Endodermal cell (in vitro differentiated cells): Measurements from ENCODE around the gene ZC3H8. TPM values are rescaled to one million over a fixed set of nuclear protein-coding genes. Genes with fewer than 3 reads are reported as not detected.

Experiments
- DNase-seq: peaks from one replicate; pipeline ENCODE4 v3.0.0-alpha.2; 2017
- H3K27ac ChIP-seq: 2 replicates; pipeline ENCODE4 v1.5.1; 2013; ENCODE audit warnings: mild to moderate bottlenecking, low read depth, low read length, moderate library complexity
- H3K27me3 ChIP-seq: 2 replicates; pipeline ENCODE4 v1.6.1; 2013; ENCODE audit warnings: mild to moderate bottlenecking, low read length, moderate library complexity; ENCODE audit not compliant: insufficient read depth, control insufficient read depth, poor library complexity, severe bottlenecking
- H3K36me3 ChIP-seq: 2 replicates; pipeline ENCODE4 v1.7.0; 2013; ENCODE audit warnings: mild to moderate bottlenecking, low read length, moderate library complexity; ENCODE audit not compliant: control insufficient read depth, insufficient read depth
- H3K4me1 ChIP-seq: one replicate; pipeline ENCODE4 v1.7.0; 2013; ENCODE audit warnings: low read length; ENCODE audit not compliant: control insufficient read depth, insufficient read depth
- H3K4me3 ChIP-seq: 2 replicates; pipeline ENCODE4 v1.5.1; 2013; ENCODE audit warnings: mild to moderate bottlenecking, low read length, moderate library complexity
- H3K9ac ChIP-seq: 2 replicates; pipeline ENCODE4 v1.6.1; 2013; ENCODE audit warnings: mild to moderate bottlenecking, low read length, moderate library complexity; ENCODE audit not compliant: poor library complexity, severe bottlenecking; ENCODE audit errors: extremely low read depth
- H3K9me3 ChIP-seq: 2 replicates; pipeline ENCODE4 v1.6.1; 2013; ENCODE audit warnings: mild to moderate bottlenecking, low read length, moderate library complexity; ENCODE audit not compliant: control insufficient read depth
- H3K27ac Mint-ChIP-seq: 2 replicates; pipeline ENCODE4 v1.8.0; 2020; ENCODE audit warnings: mixed read lengths
- H3K27me3 Mint-ChIP-seq: 2 replicates; pipeline ENCODE4 v1.8.0; 2021; ENCODE audit warnings: mild to moderate bottlenecking, mixed read lengths; ENCODE audit not compliant: insufficient read depth
- H3K36me3 Mint-ChIP-seq: 2 replicates; pipeline ENCODE4 v1.8.0; 2020; ENCODE audit warnings: low read depth, mixed read lengths
- H3K4me1 Mint-ChIP-seq: 2 replicates; pipeline ENCODE4 v1.8.0; 2020; ENCODE audit warnings: mixed read lengths
- H3K4me3 Mint-ChIP-seq: 2 replicates; pipeline ENCODE4 v1.8.0; 2020; ENCODE audit warnings: mild to moderate bottlenecking, moderate library complexity, mixed read lengths
- H3K9me3 Mint-ChIP-seq: 2 replicates; pipeline ENCODE4 v1.8.0; 2020; ENCODE audit warnings: mild to moderate bottlenecking, mixed read lengths
- CTCF ChIP-seq: fragments of 200-600 bp; sonication (generic); conservative IDR thresholded peaks from 2 replicates; pipeline ENCODE4 v1.5.0; 2021; ENCODE audit warnings: antibody characterized with exemption, mild to moderate bottlenecking
- WGBS, 2 experiments: methylation state at CpG; one replicate each; pipeline versions ENCODE4 v1.1.5 to v1.1.7; 2013; ENCODE audit warnings: missing lambda C conversion rate in 2 of 2, mixed read lengths in 1 of 2; ENCODE audit not compliant: insufficient coverage in 1 of 2, insufficient read length in 1 of 2; 5-methylcytosine and 5-hydroxymethylcytosine counted together
- total RNA-seq, 2 donors: library from RNA; stranded (reverse); fragmentation: NEBNext Ultra II Directional in 1 of 2; extraction: Animal tissue kit (Norgen Biotek cat#: 25700) in 1 of 2; gene quantifications; 2 replicates in 1 of 2; 3 replicates in 1 of 2; pipeline ENCODE4 v1.2.1, GENCODE V29; 2021

Gene ZC3H8
- total RNA-seq, 2 donors from 2014 or later: 8.3 to 10.6 TPM

- no peaks in the 10 kb centered on the region for H3K4me1 Mint-ChIP-seq
- no peak for TF ChIP-seq CTCF
- 80 to 92% methylated on average over 1 of the region's 3 CpGs for WGBS, 2 experiments
- Histone ChIP-seq H3K27me3 (no peaks in the 10 kb centered on the region), H3K27ac (no peak overlapping the region), H3K4me1 (no peaks in the 10 kb centered on the region), H3K4me3 (no peak overlapping the region), H3K9me3 (peaks cover 23% of the 10 kb centered on the region), H3K9ac (no peak overlapping the region), H3K36me3 (no peaks in the 10 kb centered on the region)
- DNase-seq: no peak
- H3K4me3 Mint-ChIP-seq: no peak overlapping the region
- H3K36me3 Mint-ChIP-seq: no peaks in the 10 kb centered on the region
- peaks cover 30% of the 10 kb centered on the region for H3K9me3 Mint-ChIP-seq
- H3K27me3 Mint-ChIP-seq: no peaks in the 10 kb centered on the region
- H3K27ac Mint-ChIP-seq: no peak overlapping the region
These were observed 53.0 kb downstream of the ZC3H8 start for GRCh38 chr2:112201696-112202430.

GRCh38 chr2:112199188-112199587, 55.7 kb downstream of the ZC3H8 start:
- no peaks in the 10 kb centered on the region for H3K36me3 ChIP-seq
- no peak overlapping the region for H3K4me3 Mint-ChIP-seq
- no peaks in the 10 kb centered on the region for H3K36me3 Mint-ChIP-seq
- H3K9me3 ChIP-seq: peaks cover 18% of the 10 kb centered on the region
- no peaks in the 10 kb centered on the region for H3K4me1 ChIP-seq
- no peak for DNase-seq
- no peaks in the 10 kb centered on the region for H3K27me3 ChIP-seq
- no peak overlapping the region for H3K4me3 ChIP-seq
- no peak overlapping the region for H3K9ac ChIP-seq
- peaks cover 10% of the 10 kb centered on the region for H3K4me1 Mint-ChIP-seq
- TF ChIP-seq CTCF: no peak
- peaks cover 18% of the 10 kb centered on the region for H3K9me3 Mint-ChIP-seq
- no peak overlapping the region for H3K27ac ChIP-seq
- no peak overlapping the region for H3K27ac Mint-ChIP-seq
- H3K27me3 Mint-ChIP-seq: no peaks in the 10 kb centered on the region
- WGBS, 2 experiments: 95 to 96% methylated on average over 3 of the region's 3 CpGs

GRCh38 chr2:112198780-112199179, 56.1 kb downstream of the ZC3H8 start:
- no peaks in the 10 kb centered on the region for H3K36me3 Mint-ChIP-seq

More at GRCh38 chr2:112198780-112199179, 56.1 kb downstream of the ZC3H8 start:
- peaks cover 14% of the 10 kb centered on the region for H3K9me3 ChIP-seq
- Mint-ChIP-seq H3K4me3 (no peak overlapping the region), H3K27me3 (no peaks in the 10 kb centered on the region), H3K27ac (no peak overlapping the region), H3K9me3 (peaks cover 17% of the 10 kb centered on the region), H3K4me1 (peaks cover 10% of the 10 kb centered on the region)
- no peak overlapping the region for H3K9ac ChIP-seq
- no peaks in the 10 kb centered on the region for H3K4me1 ChIP-seq
- no peak overlapping the region for H3K4me3 ChIP-seq
- no peak for TF ChIP-seq CTCF
- DNase-seq: no peak
- no peak overlapping the region for H3K27ac ChIP-seq
- no peaks in the 10 kb centered on the region for H3K27me3 ChIP-seq
- no peaks in the 10 kb centered on the region for H3K36me3 ChIP-seq
